Hindlimb muscle (tissue), 1 donor: ENCODE results near the gene CRYGB. TPM values are rescaled to one million over a fixed set of nuclear protein-coding genes. Genes with fewer than 3 reads are reported as not detected.
"Not testable (repeated sequence)": the region's sequence is repeated elsewhere in the genome, so short reads cannot be mapped to it uniquely, and the experiment has no call there.

Experiments
- DNase-seq: peaks from one replicate; pipeline ENCODE4 v3.0.0-alpha.2; 2013
- polyA plus RNA-seq: library from polyadenylated mRNA; unstranded; fragments of 120-200 nt; gene quantifications from one replicate; pipeline ENCODE4 v1.2.1, GENCODE V29; 2013; ENCODE audit not compliant: insufficient read length

CRYGB gene
- polyA plus RNA-seq, 1 donor = not detected

DNA sequence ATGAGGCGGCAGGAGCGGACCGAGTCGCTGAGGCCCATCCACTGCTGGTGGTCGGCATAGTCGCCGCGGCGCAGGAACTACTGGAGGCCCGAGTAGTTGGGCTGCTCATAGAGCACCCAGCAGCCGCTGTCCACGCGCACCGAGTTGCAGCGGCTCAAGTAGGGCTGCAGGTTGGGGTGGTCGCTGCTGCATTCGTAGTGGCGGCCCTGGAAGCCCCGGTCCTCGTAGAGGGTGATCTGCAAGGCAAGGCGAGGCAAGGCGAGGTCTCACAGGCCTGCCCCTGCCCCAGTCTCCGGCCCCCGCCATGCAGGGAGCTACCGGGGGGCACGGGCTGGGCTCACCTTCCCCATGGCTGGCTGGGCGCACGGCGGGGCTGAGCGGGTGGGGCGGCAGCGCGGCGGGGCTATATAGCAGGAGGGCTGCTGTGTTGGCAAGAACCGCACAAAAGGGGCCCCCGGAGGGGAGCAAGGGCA, 33.6 kb downstream of the CRYGB start:
- DNase-seq = not testable (repeated sequence)

DNA sequence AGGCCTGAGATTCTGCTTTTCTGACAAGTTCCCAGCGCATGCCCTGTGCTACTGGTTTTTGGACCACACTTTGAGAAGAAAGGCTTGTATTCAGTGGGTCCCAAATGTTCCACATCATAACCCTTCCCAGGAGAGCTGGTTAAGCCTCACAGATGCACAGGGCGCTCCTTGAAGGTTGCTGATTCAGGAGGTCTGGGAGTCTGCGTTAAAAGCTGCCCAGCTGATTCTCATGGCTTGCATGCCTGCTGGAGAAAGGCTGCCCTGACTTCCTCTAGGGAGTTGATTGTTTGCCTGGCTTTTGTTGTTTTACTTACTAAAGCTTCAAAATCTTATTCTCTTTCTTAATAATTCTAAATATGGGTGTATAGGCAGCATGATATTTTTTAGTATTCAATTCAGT, 42.3 kb downstream of the CRYGB start:
- no peak for DNase-seq

DNA sequence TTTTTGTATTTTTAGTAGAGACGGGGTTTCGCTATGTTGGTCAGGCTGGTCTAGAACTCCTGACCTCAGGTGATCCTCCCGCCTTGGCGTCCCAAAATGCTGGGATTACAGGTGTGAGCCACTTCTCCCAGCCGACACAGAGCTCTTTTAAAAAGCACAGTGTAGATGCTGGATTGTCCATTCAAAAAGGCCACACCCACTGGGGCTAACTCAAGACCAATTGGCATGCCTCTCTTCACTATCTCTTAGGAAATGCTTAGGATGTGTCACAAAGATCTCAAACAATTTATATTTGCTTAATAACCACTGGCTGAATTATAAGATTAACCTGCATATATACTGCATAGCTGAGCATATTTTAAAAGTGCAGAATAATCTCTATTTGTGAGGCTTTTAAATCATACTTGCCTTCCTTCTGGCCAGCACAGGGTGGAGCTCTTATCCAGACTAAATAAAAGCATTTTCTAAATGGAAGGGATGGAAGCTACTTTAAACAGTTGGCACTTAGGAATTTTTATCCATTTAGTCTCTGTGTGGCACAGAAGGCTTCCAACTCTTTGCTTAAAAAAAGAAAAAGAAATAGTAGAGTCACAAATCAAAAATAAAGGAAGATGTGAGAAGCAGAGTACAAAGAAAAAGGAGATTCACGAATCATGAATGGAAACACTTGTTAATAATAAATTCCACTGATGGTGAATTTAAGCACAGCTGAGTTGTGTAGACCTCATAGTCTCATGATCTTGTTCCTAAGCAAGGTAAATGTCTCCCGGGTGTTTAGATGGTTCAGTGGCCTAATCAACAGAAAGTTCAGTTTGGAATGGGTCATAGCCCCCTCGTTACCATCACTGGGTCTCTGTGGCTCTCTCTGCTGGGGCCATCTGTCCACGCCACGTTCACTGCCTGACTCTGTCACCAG, 44.0 kb downstream of the CRYGB start:
- DNase-seq = no peak

DNA sequence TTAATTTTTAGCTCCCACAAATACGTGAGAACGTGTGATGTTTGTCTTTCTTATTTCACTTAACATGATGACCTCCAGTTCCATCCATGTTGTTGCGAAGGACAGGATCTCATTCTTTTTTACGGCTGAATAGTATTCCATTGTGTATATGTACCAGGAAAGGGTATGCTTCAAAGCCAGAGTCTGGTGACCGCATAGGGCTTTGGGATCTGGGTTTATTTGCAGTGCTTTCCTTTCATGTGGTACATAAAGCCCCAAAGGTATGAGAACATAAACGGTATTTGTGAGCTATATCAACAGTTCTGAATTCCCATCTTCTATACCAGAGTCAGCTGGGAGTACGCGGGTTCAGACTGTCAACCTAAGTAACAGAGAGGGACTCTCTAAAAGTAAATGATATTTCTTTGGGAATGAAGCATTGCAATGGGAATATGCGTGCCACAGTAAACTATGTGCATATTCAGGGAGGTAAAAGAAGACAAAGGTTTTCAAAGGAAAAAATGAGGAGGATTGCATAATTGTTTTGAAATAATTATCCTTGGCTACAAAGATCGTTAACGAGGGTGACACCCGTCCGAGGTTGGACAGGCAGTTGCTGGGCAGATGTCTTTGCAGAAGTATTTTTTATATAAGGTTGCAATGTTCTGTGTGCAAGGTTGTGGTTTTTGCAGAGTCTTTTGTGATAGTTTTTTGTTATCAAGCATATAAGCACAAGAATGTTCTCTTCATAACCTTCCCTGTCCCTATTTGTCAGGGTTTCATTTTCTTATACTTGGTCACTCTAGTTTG, 46.1 kb downstream of the CRYGB start:
- DNase-seq = no peak

DNA sequence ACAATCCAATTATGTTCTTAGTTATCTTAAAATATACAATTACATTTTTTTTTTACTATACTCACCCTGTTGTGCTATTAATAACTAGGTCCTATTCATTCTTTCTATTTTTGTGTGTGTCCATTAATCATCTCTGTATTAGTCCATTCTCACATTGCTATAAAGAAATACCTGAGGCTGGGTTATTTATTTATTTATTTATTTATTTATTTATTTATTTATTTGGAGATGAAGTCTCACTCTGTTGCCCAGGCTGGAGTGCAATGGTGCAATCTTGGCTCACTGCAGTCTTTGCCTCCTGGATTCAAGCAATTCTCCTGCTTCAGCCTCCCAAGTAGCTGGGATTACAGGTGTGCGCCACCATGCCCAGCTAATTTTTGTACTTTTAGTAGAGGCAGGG, 47.3 kb downstream of the CRYGB start:
- not testable (repeated sequence) for DNase-seq

- DNase-seq = no peak
Observed at GRCh38 chr2:208098267-208098666, 47.7 kb downstream of the CRYGB start.

- no peak for DNase-seq
Observed at GRCh38 chr2:208097801-208098200, 48.2 kb downstream of the CRYGB start.

DNA sequence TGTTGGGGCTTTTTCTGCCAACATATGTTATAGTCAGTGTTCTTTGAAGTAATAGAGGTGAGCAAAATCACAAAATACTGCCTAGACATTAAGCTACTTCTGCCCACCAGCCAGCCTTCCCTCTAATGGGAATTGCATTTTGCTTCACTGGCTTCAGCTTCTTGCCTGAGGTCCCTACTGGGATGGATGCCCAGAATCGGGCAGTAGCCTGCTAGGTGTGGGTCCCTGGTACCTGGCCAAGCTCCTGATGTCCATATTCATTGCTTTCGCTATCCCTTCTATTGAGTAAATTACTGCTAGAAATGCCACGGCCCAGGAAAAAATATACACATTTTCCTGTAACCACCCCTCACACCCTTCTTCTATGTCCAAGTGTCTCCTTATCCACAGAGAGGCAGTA, 48.6 kb downstream of the CRYGB start:
- DNase-seq = no peak

DNA sequence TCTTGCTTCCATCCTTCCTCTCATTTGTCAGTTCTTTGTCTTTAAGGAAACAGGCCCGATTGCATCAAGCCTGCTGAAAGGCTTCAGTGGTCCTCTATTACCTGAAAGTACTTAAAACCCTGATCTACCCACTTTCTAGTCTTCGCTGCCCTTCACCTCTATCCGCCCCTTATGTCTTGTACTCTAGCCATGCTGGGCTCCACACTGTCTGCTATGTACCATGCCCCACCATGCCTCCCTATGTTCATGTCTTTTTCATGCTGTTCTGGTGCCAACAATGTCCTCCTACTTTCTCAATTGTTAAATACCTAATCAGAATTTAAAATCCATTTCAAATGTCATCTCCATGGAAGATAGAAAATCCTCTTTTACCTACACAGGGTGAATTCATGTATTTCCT, 49.9 kb downstream of the CRYGB start:
- DNase-seq = no peak

GRCh38 chr2:208093128-208093527, 52.8 kb downstream of the CRYGB start:
- no peak for DNase-seq

Other genes starting within 250 kb of the CRYGB start
- gene PLEKHM3, start 120.6 kb downstream of the CRYGB start, polyA plus RNA-seq = 8.1 TPM
- not detected for gene CRYGD, start 21.6 kb downstream of the CRYGB start, polyA plus RNA-seq
- gene CRYGC, start 16.3 kb downstream of the CRYGB start, polyA plus RNA-seq = not detected
- not detected for gene CRYGA, start 17.4 kb upstream of the CRYGB start, polyA plus RNA-seq
- not detected for gene C2orf80, start 43.9 kb upstream of the CRYGB start, polyA plus RNA-seq
- gene IDH1, start 108.9 kb upstream of the CRYGB start, polyA plus RNA-seq = 34.2 TPM
- gene PIKFYVE, start 120.1 kb upstream of the CRYGB start, polyA plus RNA-seq = 17.2 TPM